SK-N-MC (cell line): ENCODE measurements around the gene LRRC8B.
"Not testable (repeated sequence)": the region's sequence is repeated elsewhere in the genome, so short reads cannot be mapped to it uniquely, and the experiment has no call there.

Experiments used
- DNase-seq: peaks from one replicate; pipeline ENCODE4 v3.0.0-alpha.2; 2011; ENCODE audit warnings: low read depth, low spot score
- H3K27ac ChIP-seq: fragments of 200-600 bp; sonication (generic); 2 replicates; pipeline ENCODE4 v1.5.1; 2016; ENCODE audit warnings: mixed run types
- H3K36me3 ChIP-seq: fragments of 200-600 bp; sonication (generic); 2 replicates; pipeline ENCODE4 v1.6.1; 2017; ENCODE audit warnings: antibody characterized with exemption, low read length, mixed read lengths; ENCODE audit not compliant: insufficient read depth
- H3K4me3 ChIP-seq: fragments of 200-600 bp; sonication (generic); 2 replicates; pipeline ENCODE4 v1.5.1; 2016
- H3K9ac ChIP-seq: fragments of 200-600 bp; sonication (generic); 2 replicates; pipeline ENCODE4 v1.8.0; 2017; ENCODE audit warnings: mixed run types, mixed read lengths; ENCODE audit not compliant: insufficient read length
- H3K9me3 ChIP-seq: fragments of 200-600 bp; sonication (generic); 2 replicates; pipeline ENCODE4 v1.6.1; 2017; ENCODE audit warnings: low read depth, mild to moderate bottlenecking, antibody characterized with exemption, low read length, moderate library complexity, mixed read lengths
- EZH2 ChIP-seq: fragments of 200-600 bp; sonication (generic); IDR thresholded peaks from one replicate; pipeline ENCODE4 v1.6.1; 2017; ENCODE audit warnings: antibody characterized with exemption
- FOXP2 ChIP-seq: optimal IDR thresholded peaks from 2 replicates; pipeline ENCODE3; 2011; ENCODE audit warnings: mild to moderate bottlenecking, moderate library complexity; ENCODE audit not compliant: insufficient read depth; ENCODE audit errors: extremely low read length, control extremely low read depth
- POLR2AphosphoS5 ChIP-seq: IDR thresholded peaks from 2 replicates; pipeline ENCODE4 v1.6.1; 2012; ENCODE audit warnings: mild to moderate bottlenecking, low read depth, low read length, borderline replicate concordance

LRRC8B gene

DNA sequence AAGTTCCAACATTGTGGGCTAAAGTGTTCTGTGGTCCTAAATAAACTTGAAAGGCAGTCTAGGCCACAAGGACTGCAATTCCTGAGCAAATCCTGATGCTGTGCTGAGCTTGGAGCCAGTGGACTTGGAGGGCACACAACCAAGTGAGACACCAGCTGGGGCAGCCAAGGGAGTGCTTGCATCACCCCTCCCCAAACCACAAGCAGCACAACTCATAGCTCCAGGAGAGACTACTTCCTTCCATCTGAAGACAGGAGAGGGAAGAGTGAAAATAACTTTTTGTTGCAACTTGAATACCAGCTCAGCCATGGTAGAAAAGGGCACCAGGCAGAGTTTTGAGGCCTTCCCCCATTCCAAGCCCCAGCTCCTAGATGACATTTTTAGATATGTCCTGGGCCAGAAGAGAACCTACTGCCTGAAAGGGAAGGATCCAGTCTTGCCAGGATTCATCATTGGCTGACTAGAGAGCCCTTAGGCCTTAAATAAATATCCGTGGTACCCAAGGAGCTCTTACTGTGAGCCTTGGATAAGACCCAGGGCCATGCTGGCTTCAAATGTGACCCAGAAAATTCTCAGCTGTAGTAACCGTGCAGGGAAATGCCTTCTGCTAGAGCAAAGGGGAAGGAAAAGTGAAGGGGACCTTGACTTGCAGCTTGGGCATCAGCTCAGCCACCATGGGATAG, 35.4 kb upstream of the LRRC8B start:
- no peak for DNase-seq
- H3K27ac ChIP-seq = no peak overlapping the region
- no peak overlapping the region for H3K9ac ChIP-seq
- no peaks in the 10 kb centered on the region for H3K36me3 ChIP-seq
- H3K4me3 ChIP-seq = no peak overlapping the region
- TF ChIP-seq FOXP2 (no peak), POLR2AphosphoS5 (no peak), EZH2 (no peak)
- no peaks in the 10 kb centered on the region for H3K9me3 ChIP-seq

DNA sequence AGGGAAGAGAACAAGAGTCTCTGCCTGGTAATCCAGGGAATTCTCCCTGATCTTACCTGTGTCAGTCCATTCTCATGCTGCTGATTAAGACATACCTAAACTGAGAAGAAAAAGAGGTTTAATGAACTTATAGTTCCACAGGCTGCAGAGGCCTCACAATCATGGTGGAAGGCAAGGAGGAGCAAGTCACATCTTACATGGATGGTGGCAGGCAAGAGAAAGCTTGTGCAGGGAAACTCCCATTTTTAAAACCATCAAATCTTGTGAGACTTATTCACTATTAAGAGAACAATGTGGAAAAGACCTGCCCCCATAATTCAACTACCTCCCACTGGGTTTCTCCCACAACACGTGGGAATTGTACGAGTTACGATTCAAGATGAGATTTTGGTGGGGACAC, 34.2 kb upstream of the LRRC8B start:
- H3K9me3 ChIP-seq = no peaks in the 10 kb centered on the region
- DNase-seq = no peak
- H3K27ac ChIP-seq = no peak overlapping the region
- TF ChIP-seq FOXP2 (no peak), POLR2AphosphoS5 (no peak), EZH2 (no peak)
- H3K4me3 ChIP-seq = no peak overlapping the region
- H3K36me3 ChIP-seq = no peaks in the 10 kb centered on the region
- H3K9ac ChIP-seq = no peak overlapping the region

DNA sequence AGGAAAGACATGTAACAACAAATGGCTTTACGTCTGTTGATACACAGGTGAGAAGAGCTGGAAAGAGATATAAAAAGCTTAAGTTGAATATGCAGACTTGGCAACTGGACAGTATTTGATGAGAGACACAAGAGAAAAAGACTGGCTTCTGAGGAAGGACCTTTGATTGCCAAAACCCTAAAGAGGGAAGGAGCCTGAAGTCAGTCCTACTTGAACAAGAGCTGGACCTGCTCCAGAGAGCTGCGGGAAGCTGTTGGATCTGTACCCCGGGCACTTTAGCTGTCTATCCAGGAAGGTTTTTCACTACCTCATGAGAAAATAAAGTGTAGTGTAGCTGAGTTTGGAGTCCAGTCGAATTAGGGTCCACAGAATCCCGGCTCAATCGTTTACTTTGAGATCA, 25.3 kb upstream of the LRRC8B start:
- DNase-seq = no peak
- no peaks in the 10 kb centered on the region for H3K9me3 ChIP-seq
- no peak overlapping the region for H3K4me3 ChIP-seq
- no peaks in the 10 kb centered on the region for H3K36me3 ChIP-seq
- no peak overlapping the region for H3K27ac ChIP-seq
- no peak overlapping the region for H3K9ac ChIP-seq
- no peak for TF ChIP-seq EZH2
- TF ChIP-seq FOXP2 = no peak
- no peak for TF ChIP-seq POLR2AphosphoS5

DNA sequence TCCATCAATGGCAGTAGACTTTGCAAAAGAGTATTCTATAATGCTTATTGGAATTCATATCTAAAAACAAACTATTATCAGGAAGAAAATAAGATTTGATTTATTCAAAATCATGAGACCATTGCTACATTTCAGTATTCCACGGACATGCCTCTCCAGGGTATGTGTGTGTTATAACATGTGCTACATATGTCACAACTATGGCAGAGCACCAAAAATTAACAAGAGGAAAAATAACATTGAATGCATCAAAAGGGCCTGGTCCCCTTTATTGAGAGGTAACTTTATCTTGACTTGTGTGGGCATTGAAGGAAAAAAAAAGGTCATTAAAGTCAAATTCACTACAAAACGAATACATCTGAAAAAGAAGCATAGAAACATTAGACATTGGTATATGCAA, 22.6 kb upstream of the LRRC8B start:
- no peak overlapping the region for H3K9ac ChIP-seq
- no peak overlapping the region for H3K4me3 ChIP-seq
- no peak for TF ChIP-seq POLR2AphosphoS5
- no peak for TF ChIP-seq EZH2
- no peak for TF ChIP-seq FOXP2
- no peak for DNase-seq
- H3K27ac ChIP-seq = no peak overlapping the region
- H3K9me3 ChIP-seq = no peaks in the 10 kb centered on the region
- H3K36me3 ChIP-seq = no peaks in the 10 kb centered on the region

DNA sequence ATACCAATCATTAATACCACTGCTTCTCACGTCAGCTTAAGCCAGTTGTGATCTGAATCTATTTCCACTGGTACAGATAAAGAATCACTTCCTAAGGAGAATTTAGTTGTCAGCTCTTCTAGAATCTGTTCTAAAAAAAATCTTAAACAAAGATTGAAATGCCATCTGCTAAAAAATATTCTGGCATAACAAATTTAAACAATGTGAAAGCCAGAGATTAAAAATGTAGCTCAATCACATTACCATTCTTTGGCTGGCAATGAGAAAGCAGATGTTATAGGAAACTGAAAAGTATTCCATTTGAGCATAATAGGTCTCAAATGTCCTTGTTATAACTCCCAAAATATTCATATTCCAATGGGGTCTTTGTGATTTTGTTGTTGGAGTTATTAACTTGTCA, 21.7 kb upstream of the LRRC8B start:
- no peaks in the 10 kb centered on the region for H3K9me3 ChIP-seq
- no peak overlapping the region for H3K9ac ChIP-seq
- no peak for DNase-seq
- TF ChIP-seq FOXP2 (no peak), EZH2 (no peak), POLR2AphosphoS5 (no peak)
- H3K4me3 ChIP-seq = no peak overlapping the region
- no peak overlapping the region for H3K27ac ChIP-seq
- no peaks in the 10 kb centered on the region for H3K36me3 ChIP-seq

DNA sequence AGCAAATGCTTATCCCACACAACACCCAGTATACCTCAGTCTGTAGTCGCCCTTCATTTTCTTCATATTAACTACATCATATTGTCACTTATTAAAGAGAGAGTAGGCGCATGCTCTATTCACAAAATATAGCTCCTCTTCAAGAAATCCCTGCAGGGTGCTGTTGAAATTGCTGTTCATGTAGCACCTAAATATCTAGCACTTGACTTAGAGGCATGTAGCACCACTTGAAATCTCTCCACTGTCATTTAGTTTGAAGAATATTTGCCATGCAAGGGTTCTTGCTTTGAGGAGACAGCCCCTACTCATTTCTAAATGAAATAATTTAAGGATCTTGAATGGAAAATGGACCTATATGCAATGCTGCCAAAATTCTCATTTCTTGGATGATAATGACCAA, 20.9 kb upstream of the LRRC8B start:
- H3K36me3 ChIP-seq = no peaks in the 10 kb centered on the region
- H3K9ac ChIP-seq = no peak overlapping the region
- no peak overlapping the region for H3K27ac ChIP-seq
- DNase-seq = no peak
- H3K4me3 ChIP-seq = no peak overlapping the region
- TF ChIP-seq EZH2 (no peak), POLR2AphosphoS5 (no peak), FOXP2 (no peak)
- no peaks in the 10 kb centered on the region for H3K9me3 ChIP-seq

DNA sequence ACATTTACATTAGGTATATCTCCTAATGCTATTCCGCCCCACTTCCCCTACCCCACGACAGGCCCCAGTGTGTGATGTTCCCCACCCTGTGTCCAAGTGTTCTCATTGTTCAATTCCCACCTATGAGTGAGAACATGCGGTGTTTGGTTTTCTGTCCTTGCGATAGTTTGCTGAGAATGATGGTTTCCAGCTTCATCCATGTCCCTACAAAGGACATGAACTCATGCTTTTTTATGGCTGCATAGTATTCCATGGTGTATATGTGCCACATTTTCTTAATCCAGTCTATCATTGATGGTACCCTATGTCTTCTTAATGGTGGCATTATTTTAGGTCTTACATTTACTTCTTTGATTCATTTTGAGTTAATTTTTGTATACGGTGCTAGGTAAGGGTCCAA, 14.6 kb upstream of the LRRC8B start:
- H3K9me3 ChIP-seq, H3K36me3 ChIP-seq, H3K27ac ChIP-seq, H3K9ac ChIP-seq, H3K4me3 ChIP-seq, DNase-seq: not testable (repeated sequence)

DNA sequence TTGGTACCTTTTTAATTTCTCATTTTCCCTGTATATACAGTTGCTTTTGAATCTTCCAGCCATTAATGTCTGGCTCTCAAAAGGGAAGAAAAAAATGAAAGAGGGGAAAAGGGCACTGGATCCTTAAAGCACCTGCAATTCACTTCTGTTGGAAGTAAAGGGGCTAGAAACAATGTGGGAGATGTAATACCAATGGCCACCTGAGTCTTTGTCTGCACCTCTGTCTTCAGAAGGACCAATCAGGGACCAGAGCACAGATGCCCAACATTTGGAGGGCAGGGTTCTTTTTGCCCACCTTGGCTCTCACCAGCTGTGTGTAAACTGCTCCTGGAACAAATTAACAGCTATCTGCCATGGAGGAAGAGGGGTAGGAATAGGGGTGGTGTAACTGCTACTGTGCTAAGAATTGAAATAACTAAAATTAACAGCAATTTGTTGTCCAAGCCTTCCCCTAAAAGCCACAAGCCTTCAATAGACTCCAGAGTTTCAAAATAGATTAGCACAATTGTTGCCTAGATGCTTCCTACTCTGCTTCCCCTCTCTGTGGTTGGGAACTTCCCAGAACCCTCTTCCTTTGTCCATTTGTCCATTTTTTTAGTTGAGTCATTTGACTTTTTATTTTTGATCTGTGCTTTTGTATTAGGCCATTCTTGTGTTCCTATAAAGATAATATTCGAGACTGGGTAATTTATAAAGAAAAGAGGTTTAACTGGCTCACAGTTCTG, 11.5 kb upstream of the LRRC8B start:
- Histone ChIP-seq H3K4me3 (no peak overlapping the region), H3K36me3 (no peaks in the 10 kb centered on the region), H3K27ac (no peak overlapping the region), H3K9me3 (no peaks in the 10 kb centered on the region), H3K9ac (no peak overlapping the region)
- TF ChIP-seq FOXP2 (no peak), POLR2AphosphoS5 (no peak), EZH2 (no peak)
- DNase-seq = no peak

DNA sequence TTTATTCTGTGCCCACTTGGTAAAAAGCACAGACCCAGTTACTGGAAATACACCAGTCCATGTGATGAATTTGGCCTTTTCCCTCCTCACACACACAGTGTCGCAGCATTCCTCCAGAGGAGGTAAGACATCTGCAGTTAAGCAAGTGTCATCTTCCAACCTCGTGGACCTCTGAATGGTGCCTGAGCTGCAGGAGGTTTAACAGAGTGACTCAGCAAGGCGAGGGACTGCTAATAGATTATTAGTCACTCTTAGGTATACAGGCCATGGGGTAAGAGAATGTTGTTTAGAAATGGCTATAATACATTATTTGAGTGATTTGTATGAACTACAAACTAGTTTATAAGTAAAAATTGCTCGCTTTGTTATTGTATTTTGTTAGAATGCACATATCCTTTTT, 8.6 kb upstream of the LRRC8B start:
- TF ChIP-seq POLR2AphosphoS5 = no peak
- TF ChIP-seq FOXP2 = no peak
- TF ChIP-seq EZH2 = no peak
- H3K9me3 ChIP-seq = no peaks in the 10 kb centered on the region
- H3K36me3 ChIP-seq = no peaks in the 10 kb centered on the region
- H3K4me3 ChIP-seq = no peak overlapping the region
- H3K27ac ChIP-seq = no peak overlapping the region
- no peak for DNase-seq
- H3K9ac ChIP-seq = no peak overlapping the region
